Psoas muscle (tissue), 8 donors: ENCODE measurements around the gene CHRM4. TPM values are rescaled to one million over a fixed set of nuclear protein-coding genes. Genes with fewer than 3 reads are reported as not detected.

Experiments
- ATAC-seq, 4 donors: fragments of 200-7000 bp; cut with Tn5 transposase; one replicate each; pipeline ENCODE4 v1.9.1; 2020; ENCODE audit warnings: moderate library complexity in 3 of 4, mild to moderate bottlenecking in 2 of 4
- DNase-seq, 2 donors: peaks; one replicate each; pipeline ENCODE4 v3.0.0-alpha.2; 2020
- H3K27ac ChIP-seq: fragments of 200-600 bp; one replicate; pipeline ENCODE4 v1.8.0; 2022
- H3K27me3 ChIP-seq, 3 donors: fragments of 200-600 bp in 1 of 3; one replicate each; pipeline versions ENCODE4 v1.6.1 to v1.8.0; 2013 to 2022; ENCODE audit warnings: low read length in 2 of 3, mild to moderate bottlenecking in 2 of 3, moderate library complexity in 1 of 3; ENCODE audit not compliant: insufficient read depth in 3 of 3
- H3K36me3 ChIP-seq, 2 donors: fragments of 200-600 bp in 1 of 2; one replicate each; pipeline versions ENCODE4 v1.6.1 to v1.8.0; 2013 to 2022; ENCODE audit warnings: low read depth in 1 of 2, mild to moderate bottlenecking in 1 of 2, moderate library complexity in 1 of 2; ENCODE audit not compliant: insufficient read depth in 1 of 2
- H3K4me1 ChIP-seq: fragments of 200-600 bp; one replicate; pipeline ENCODE4 v1.8.0; 2022
- H3K4me3 ChIP-seq: fragments of 200-600 bp; one replicate; pipeline ENCODE4 v1.8.0; 2022; ENCODE audit warnings: mild to moderate bottlenecking
- H3K9me3 ChIP-seq: fragments of 200-600 bp; one replicate; pipeline ENCODE4 v1.8.0; 2022
- CTCF ChIP-seq: fragments of 200-600 bp; IDR thresholded peaks from one replicate; pipeline ENCODE4 v1.8.0; 2022; ENCODE audit warnings: antibody characterized with exemption
- WGBS, 3 donors: extraction: QIAGEN DNeasy Blood & Tissue Kit; methylation state at CpG; one replicate each; pipeline versions ENCODE4 v1.1.6 to v1.1.7; 2013; 5-methylcytosine and 5-hydroxymethylcytosine counted together
- intact Hi-C, 2 donors: fragments of 100-400 bp; cut with DNase I; formaldehyde crosslinking; loops; one replicate each; pipeline versions ENCODE4 v1.11.0 to v1.14.2; 2022
- polyA plus RNA-seq, 3 donors: library from polyadenylated mRNA; stranded (reverse); fragments of 200-250 nt; gene quantifications; one replicate each; pipeline ENCODE4 v1.2.3, GENCODE V29; 2013
- total RNA-seq, 4 donors: library from RNA; stranded (reverse); fragmentation: NEBNext Ultra II Directional in 2 of 4; extraction: Animal tissue kit (Norgen Biotek cat#: 25700) in 2 of 4; gene quantifications; one replicate each; pipeline versions ENCODE4 v1.2.1 to v1.2.4, GENCODE V29; 2021 to 2023
- donor health status: healthy with polysubstance abuse.
- donor health status: DM: no; HTN: no; CAD: no; lungs with moderate emphysema.
- donor health status: Bipolar disorder and iron deficiency.
- donor health status: healthy.
- donor health status: DM: yes; HTN: yes; CAD: no.
- donor health status: DM: no; HTN: no; CAD: no.
- donor health status: DM: no; HTN: no; CAD: no.
- donor health status: DM: yes; HTN: yes; CAD: no.

The CHRM4 gene
- total and polyA plus RNA-seq, 7 donors: not detected

- intact Hi-C loops: no loop called here
- DNase-seq: no peak
- ATAC-seq: no peak
- Histone ChIP-seq H3K27me3 (no peaks in the 10 kb centered on the region), H3K9me3 (no peaks in the 10 kb centered on the region), H3K36me3 (peaks cover 0 to 90% of the 10 kb centered on the region in 2 donors), H3K4me3 (no peak overlapping the region), H3K4me1 (no peaks in the 10 kb centered on the region), H3K27ac (no peak overlapping the region)
- TF ChIP-seq CTCF: no peak
- WGBS, 3 donors: 74 to 75% (median 75%) methylated on average over 5 of the region's 5 CpGs
Measured at GRCh38 chr11:46410021-46410420, 18.4 kb upstream of the CHRM4 start.

- Histone ChIP-seq H3K27me3 (no peaks in the 10 kb centered on the region), H3K4me1 (no peaks in the 10 kb centered on the region), H3K4me3 (no peak overlapping the region), H3K36me3 (peaks cover 0 to 83% of the 10 kb centered on the region in 2 donors), H3K27ac (no peak overlapping the region), H3K9me3 (no peaks in the 10 kb centered on the region)
- 92 to 99% (median 96%) methylated on average over 6 of the region's 6 CpGs for WGBS, 3 donors
- TF ChIP-seq CTCF: no peak
- DNase-seq (no peak), ATAC-seq (no peak)
- intact Hi-C loops: no loop called here
Measured at GRCh38 chr11:46408407-46408986, 16.9 kb upstream of the CHRM4 start.

GRCh38 chr11:46407635-46408034 is 16.1 kb upstream of the CHRM4 start:
- Histone ChIP-seq H3K9me3 (no peaks in the 10 kb centered on the region), H3K27ac (no peak overlapping the region), H3K4me1 (no peaks in the 10 kb centered on the region), H3K27me3 (no peaks in the 10 kb centered on the region), H3K36me3 (peaks cover 0 to 76% of the 10 kb centered on the region in 2 donors), H3K4me3 (no peak overlapping the region)
- 74 to 82% (median 78%) methylated on average over 10 of the region's 10 CpGs for WGBS, 3 donors
- intact Hi-C loops: no loop called here
- no peak for ATAC-seq
- no peak for TF ChIP-seq CTCF
- DNase-seq: no peak

- TF ChIP-seq CTCF: no peak
- Histone ChIP-seq H3K4me3 (no peak overlapping the region), H3K27ac (no peak overlapping the region), H3K4me1 (no peaks in the 10 kb centered on the region), H3K36me3 (peaks cover 0 to 51% of the 10 kb centered on the region in 2 donors), H3K27me3 (no peaks in the 10 kb centered on the region), H3K9me3 (no peaks in the 10 kb centered on the region)
- DNase-seq (no peak), ATAC-seq (no peak)
- 76 to 87% (median 76%) methylated on average over 5 of the region's 5 CpGs for WGBS, 3 donors
- intact Hi-C loops: no loop called here
Measured at GRCh38 chr11:46404476-46405017, 13.0 kb upstream of the CHRM4 start.
